Amniotic stem cell (primary cell): ENCODE measurements around the gene PATL2.
"Not testable (repeated sequence)": the region's sequence is repeated elsewhere in the genome, so short reads cannot be mapped to it uniquely, and the experiment has no call there.

ENCODE experiments used
- DNase-seq: peaks from one replicate; lab custom pipeline; 2025; lab: John Stamatoyannopoulos, UW

Gene PATL2

DNA sequence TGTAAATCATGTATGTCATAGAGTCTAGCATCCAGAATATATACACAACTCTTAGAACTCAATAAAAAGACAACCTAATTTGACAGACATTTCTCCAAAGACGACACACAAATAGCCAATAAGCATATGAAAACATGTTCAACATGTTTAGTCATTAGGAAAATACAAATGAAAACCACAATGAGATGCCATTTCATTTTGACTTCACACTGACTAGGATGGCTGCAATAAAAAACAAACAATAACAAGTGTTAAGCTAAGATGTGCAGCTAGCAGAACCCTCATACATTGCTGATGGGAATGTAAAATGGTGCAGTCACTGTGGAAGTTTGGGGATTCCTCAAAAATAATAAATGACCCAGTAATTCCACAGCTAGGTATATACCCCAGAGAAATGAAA is 64.1 kb downstream of the PATL2 start:
- no peak for DNase-seq

DNA sequence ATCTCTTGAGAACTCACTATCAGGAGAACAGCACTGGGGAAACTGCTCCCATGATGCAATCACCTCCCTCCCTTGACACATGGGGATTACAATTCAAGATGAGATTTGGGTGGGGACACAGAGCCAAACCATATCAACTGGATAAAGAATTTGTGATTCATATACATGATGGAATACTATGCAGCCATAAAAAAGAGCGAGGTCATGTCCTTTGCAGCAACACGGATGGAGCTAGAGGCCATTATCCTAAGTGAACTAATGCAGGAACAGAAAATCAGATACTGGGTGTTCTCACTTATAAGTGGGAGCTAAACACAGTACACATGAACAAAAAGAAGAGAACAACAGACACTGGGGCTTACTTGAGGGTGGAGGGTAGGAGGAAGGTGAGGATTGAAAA is 64.7 kb downstream of the PATL2 start:
- DNase-seq, result no peak

DNA sequence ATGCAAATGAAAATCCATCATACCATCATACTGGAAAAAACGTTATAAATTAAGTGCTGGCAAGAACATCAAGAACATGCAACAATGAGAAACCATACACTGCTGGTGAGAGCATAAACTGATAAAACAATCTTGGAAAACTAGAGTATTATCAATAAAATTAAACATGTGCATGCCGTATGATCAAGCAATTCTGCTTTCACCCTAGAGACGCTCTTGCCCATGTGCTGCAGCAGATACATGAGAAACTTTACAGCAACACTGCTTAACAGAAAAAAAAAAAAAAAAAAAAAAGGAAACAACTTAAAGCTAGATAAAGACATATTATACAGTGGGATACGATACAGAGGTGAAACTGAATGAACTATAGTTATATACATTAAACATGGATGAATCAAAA is 69.5 kb downstream of the PATL2 start:
- no peak for DNase-seq

DNA sequence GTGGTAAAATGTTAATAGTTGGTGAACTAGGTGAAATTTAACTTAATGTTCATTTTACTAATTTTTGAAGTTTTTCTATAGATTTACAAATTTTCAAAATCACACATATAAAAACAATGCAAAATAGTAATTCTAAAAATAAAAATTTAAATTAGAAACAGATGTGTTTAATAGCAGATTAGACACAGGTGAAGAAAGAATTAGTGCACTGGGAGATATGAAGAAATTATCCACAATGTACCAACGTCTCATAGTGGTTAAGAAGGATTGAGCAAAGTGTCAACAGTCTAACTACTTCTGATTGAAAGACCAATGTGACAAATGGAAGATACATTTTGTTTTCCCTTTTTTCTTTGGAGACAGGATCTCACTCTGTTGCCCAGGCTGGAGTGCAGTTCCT is 74.1 kb downstream of the PATL2 start:
- no peak for DNase-seq

DNA sequence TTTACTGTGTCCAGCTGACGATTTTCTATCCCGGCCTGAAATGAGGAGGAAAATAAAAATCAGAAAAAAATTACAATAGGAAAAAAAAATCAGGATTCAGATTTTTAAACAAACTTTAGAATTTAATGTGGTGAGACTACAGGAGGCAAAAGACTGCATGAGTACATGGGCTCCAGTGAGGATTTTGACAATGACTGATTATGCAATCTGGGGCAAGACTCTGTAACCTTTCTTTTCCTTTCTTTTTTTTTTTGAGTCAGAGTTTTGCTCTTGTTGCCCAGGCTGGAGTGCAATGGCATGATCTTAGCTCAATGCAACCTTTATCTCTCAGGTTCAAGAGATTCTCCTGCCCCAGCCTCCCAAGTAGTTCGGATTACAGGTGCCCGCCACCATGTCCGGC is 77.5 kb downstream of the PATL2 start:
- DNase-seq, result no peak

DNA sequence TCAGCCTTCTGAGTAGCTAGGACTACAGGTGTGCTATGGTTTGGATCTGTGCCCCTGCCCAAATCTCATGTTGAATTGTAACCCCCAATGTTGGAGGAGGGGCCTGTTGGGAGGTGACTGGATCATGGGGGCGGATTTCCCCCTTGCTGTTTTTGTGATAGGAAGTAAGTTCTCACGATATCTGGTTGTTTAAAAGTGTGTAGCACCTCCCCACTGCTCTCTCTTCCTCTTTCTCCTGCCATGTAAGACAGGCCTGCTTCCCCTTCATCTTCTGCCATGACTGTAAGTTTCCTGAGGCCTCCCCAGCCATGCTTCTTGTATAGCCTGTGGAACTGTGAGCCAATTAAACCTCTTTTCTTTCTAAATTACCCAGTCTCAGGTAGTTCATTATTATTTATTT is 85.8 kb downstream of the PATL2 start:
- DNase-seq, result not testable (repeated sequence)

DNA sequence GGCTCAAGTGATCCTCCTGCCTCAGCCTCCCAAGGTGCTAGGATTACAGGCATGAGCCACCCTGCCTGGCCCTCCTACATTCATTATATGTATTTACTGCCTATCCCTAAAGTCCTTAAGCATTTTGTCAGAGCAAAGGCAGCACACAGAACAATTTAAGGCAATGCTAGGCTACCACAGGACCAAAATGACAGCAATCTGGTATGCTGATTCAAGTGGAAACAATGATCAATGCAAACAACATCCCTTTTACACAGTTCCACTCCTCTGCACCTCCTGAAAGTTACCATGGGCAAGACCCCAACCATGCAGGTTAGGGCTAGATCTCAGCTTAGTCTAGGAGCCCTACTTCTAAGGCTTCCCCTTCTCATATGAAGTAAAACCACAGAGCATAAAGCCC is 87.9 kb downstream of the PATL2 start:
- no peak for DNase-seq

DNA sequence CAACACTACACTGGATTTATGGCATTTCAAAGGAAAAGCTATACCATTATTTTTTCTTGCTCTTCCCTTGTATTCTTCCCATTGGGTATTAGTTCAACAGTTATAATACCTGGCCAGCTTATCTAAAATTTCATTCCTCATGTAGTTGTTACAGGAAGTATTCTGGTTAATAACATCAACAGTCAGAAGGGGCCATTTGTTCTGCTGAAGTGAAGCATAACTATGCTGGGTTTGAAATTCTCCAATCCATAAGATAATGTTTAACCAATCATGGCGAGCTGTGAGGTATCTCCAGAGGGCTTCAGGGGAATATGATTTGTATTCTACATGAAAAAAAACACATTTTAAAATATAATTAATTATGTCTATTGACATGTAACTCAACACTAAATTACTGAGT is 91.0 kb downstream of the PATL2 start:
- DNase-seq, result no peak

DNA sequence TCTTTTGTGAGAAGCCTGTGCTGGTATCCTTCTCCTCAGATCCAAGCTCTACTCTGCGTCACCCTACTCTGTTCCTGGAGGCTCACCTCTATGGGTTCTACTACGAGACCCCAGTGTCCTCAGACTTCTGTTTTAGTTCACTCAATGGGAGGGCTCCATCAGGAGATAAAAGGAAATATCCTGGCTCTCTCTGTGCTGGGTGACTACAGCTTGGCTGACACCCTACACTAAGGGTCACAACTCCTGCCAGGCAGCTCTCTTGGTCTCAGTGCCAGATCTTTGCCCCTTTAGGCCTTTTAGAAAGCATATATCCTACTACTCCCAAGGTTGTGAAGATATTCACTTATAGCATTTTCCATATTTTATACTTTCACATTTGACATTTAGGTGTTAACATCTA is 94.1 kb downstream of the PATL2 start:
- no peak for DNase-seq
